NCI-H1436 (cell line): ENCODE data around the gene AIF1.

Experiments used
- DNase-seq: peaks from one replicate; lab custom pipeline; 2025; lab: John Stamatoyannopoulos, UW

Gene AIF1

DNA sequence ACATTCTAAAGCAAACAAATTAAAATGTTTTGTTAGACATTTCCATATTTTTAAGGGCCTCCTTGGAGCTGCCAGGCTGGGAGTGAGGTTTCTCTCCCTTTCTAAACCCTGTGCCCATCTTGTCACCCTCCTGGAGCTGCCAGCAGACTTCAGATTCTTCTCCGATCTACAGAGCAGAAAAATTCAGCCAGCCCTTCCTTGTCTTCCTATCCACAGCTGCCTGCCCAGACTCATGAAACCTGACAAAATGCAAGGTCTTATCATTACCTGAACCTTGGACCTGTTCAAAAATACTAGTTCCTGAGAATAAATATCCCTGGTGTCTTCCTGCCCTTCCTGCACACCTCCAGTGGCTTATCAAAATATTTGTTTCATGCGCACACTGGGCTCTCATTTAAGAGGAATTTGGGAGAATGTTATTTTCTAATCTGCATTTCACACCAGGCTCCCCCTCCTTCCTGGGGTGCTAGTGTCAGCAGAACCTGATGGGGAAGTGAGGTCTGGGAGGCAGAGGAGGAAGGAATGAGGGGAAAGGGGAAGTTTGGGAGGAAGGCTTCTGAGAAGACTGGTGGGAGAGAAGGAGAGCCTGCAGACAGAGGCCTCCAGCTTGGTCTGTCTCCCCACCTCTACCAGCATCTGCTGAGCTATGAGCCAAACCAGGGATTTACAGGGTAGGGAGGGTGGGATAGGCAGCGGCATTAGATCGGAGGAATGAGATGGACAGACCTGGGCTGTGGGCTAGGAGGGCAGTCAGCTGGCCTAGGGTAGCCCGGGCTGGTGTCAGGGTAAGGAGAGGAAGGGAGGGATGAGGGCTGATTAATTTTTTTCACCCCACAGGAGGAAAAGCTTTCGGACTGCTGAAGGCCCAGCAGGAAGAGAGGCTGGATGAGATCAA is at the start of gene AIF1:
AIF1 (plus strand) TSS at position 551 of the 895 bp plus-strand sequence; CDS start at position 647, 96 bp downstream.
- DNase-seq = no peak

- no peak for DNase-seq
Measured at GRCh38 chr6:31567531-31568370, 47.3 kb upstream of the AIF1 start.

- DNase-seq = no peak
Measured at GRCh38 chr6:31568537-31568961, 46.5 kb upstream of the AIF1 start.

- no peak for DNase-seq
Measured at GRCh38 chr6:31569861-31570536, 45.0 kb upstream of the AIF1 start.

- no peak for DNase-seq
Measured at GRCh38 chr6:31572041-31572911, 42.8 kb upstream of the AIF1 start, which contains the start of gene LTA. Gene LTA (plus strand): TSS chr6:31572289. CDS start chr6:31572743, 454 bp downstream.

DNA sequence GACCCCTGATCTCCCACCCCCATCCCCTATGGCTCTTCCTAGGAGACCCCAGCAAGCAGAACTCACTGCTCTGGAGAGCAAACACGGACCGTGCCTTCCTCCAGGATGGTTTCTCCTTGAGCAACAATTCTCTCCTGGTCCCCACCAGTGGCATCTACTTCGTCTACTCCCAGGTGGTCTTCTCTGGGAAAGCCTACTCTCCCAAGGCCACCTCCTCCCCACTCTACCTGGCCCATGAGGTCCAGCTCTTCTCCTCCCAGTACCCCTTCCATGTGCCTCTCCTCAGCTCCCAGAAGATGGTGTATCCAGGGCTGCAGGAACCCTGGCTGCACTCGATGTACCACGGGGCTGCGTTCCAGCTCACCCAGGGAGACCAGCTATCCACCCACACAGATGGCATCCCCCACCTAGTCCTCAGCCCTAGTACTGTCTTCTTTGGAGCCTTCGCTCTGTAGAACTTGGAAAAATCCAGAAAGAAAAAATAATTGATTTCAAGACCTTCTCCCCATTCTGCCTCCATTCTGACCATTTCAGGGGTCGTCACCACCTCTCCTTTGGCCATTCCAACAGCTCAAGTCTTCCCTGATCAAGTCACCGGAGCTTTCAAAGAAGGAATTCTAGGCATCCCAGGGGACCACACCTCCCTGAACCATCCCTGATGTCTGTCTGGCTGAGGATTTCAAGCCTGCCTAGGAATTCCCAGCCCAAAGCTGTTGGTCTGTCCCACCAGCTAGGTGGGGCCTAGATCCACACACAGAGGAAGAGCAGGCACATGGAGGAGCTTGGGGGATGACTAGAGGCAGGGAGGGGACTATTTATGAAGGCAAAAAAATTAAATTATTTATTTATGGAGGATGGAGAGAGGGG is 41.6 kb upstream of the AIF1 start:
- DNase-seq = no peak

DNA sequence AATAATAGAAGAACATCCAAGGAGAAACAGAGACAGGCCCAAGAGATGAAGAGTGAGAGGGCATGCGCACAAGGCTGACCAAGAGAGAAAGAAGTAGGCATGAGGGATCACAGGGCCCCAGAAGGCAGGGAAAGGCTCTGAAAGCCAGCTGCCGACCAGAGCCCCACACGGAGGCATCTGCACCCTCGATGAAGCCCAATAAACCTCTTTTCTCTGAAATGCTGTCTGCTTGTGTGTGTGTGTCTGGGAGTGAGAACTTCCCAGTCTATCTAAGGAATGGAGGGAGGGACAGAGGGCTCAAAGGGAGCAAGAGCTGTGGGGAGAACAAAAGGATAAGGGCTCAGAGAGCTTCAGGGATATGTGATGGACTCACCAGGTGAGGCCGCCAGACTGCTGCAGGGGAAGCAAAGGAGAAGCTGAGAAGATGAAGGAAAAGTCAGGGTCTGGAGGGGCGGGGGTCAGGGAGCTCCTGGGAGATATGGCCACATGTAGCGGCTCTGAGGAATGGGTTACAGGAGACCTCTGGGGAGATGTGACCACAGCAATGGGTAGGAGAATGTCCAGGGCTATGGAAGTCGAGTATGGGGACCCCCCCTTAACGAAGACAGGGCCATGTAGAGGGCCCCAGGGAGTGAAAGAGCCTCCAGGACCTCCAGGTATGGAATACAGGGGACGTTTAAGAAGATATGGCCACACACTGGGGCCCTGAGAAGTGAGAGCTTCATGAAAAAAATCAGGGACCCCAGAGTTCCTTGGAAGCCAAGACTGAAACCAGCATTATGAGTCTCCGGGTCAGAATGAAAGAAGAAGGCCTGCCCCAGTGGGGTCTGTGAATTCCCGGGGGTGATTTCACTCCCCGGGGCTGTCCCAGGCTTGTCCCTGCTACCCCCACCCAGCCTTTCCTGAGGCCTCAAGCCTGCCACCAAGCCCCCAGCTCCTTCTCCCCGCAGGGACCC is 40.6 kb upstream of the AIF1 start:
- DNase-seq = no peak

- DNase-seq = peak; percentile 14
Measured at GRCh38 chr6:31575335-31575901, 39.6 kb upstream of the AIF1 start, which contains the start of gene TNF. Gene TNF (plus strand): TSS chr6:31575565. CDS start chr6:31575742, 177 bp downstream.

DNA sequence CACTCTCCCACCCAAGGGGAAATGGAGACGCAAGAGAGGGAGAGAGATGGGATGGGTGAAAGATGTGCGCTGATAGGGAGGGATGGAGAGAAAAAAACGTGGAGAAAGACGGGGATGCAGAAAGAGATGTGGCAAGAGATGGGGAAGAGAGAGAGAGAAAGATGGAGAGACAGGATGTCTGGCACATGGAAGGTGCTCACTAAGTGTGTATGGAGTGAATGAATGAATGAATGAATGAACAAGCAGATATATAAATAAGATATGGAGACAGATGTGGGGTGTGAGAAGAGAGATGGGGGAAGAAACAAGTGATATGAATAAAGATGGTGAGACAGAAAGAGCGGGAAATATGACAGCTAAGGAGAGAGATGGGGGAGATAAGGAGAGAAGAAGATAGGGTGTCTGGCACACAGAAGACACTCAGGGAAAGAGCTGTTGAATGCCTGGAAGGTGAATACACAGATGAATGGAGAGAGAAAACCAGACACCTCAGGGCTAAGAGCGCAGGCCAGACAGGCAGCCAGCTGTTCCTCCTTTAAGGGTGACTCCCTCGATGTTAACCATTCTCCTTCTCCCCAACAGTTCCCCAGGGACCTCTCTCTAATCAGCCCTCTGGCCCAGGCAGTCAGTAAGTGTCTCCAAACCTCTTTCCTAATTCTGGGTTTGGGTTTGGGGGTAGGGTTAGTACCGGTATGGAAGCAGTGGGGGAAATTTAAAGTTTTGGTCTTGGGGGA is 38.9 kb upstream of the AIF1 start:
- no peak for DNase-seq

- no peak for DNase-seq
Measured at GRCh38 chr6:31576897-31577578, 38.0 kb upstream of the AIF1 start.

DNA sequence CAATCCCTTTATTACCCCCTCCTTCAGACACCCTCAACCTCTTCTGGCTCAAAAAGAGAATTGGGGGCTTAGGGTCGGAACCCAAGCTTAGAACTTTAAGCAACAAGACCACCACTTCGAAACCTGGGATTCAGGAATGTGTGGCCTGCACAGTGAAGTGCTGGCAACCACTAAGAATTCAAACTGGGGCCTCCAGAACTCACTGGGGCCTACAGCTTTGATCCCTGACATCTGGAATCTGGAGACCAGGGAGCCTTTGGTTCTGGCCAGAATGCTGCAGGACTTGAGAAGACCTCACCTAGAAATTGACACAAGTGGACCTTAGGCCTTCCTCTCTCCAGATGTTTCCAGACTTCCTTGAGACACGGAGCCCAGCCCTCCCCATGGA is 37.5 kb upstream of the AIF1 start:
- no peak for DNase-seq

- no peak for DNase-seq
Measured at GRCh38 chr6:31578184-31579118, 36.6 kb upstream of the AIF1 start.

DNA sequence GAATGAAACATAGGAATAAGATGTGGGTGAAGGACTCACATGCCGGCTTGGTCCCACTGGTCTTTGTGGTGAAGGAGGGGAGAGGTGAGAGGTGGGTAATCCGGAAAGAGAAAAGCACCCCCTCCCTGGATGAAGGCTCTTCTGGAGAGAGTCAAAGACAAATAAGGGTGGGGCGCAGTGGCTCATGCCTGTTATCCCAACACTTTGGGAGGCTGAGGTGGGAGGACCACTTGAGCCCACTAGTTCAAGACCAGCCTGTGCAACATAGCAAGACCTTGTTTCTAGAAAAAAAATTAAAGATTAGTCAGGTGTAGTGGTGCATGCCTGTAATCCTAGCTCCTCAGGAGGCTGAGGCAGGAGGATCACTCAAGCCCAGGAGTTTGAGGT is 35.9 kb upstream of the AIF1 start:
- no peak for DNase-seq

GRCh38 chr6:31579546-31580437 is 35.2 kb upstream of the AIF1 start:
- DNase-seq = no peak

DNA sequence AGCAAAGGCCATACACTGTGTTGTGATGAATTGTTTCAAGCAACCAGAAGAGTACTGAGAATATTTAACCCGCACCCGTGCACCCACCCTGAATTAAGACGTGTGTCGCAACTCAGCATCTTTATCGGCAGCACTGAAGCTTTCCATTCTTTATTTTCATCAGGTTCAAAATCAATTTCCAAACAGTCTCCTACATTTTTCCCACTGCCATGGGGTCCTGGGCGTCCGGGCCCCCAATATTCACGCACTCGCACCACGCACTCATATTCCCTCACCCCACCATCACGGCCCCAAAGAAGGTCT is 34.6 kb upstream of the AIF1 start:
- no peak for DNase-seq
